Mucosa of stomach (tissue), 1 donor: ENCODE results near the gene GALNT17.

Experiments used
- H3K27me3 ChIP-seq: one replicate; pipeline ENCODE4 v1.7.0; 2013; ENCODE audit warnings: mild to moderate bottlenecking, low read length; ENCODE audit not compliant: control insufficient read depth, insufficient read depth
- H3K36me3 ChIP-seq: one replicate; pipeline ENCODE4 v1.7.0; 2013; ENCODE audit warnings: low read length; ENCODE audit not compliant: control insufficient read depth, insufficient read depth
- H3K4me1 ChIP-seq: one replicate; pipeline ENCODE4 v1.7.0; 2013; ENCODE audit warnings: mild to moderate bottlenecking, low read length; ENCODE audit not compliant: control insufficient read depth, insufficient read depth
- H3K4me3 ChIP-seq: one replicate; pipeline ENCODE4 v1.7.0; 2013; ENCODE audit warnings: low read length
- H3K9ac ChIP-seq: one replicate; pipeline ENCODE4 v1.7.0; 2013; ENCODE audit warnings: mild to moderate bottlenecking, low read length, moderate library complexity
- H3K9me3 ChIP-seq: one replicate; pipeline ENCODE4 v1.7.0; 2013; ENCODE audit warnings: mild to moderate bottlenecking, low read length, moderate library complexity; ENCODE audit not compliant: control insufficient read depth
- donor health status: Pancreatic carcinoma.

The GALNT17 gene

GRCh38 chr7:71350680-71351079 lies 218.7 kb downstream of the GALNT17 start:
- H3K9ac ChIP-seq: no peak overlapping the region
- H3K9me3 ChIP-seq: no peaks in the 10 kb centered on the region
- H3K36me3 ChIP-seq: no peaks in the 10 kb centered on the region
- H3K4me3 ChIP-seq: no peak overlapping the region
- H3K4me1 ChIP-seq: no peaks in the 10 kb centered on the region
- H3K27me3 ChIP-seq: no peaks in the 10 kb centered on the region

- Histone ChIP-seq H3K4me1 (no peaks in the 10 kb centered on the region), H3K36me3 (no peaks in the 10 kb centered on the region), H3K9ac (no peak overlapping the region), H3K4me3 (no peak overlapping the region), H3K27me3 (no peaks in the 10 kb centered on the region), H3K9me3 (no peaks in the 10 kb centered on the region)
These were observed 222.8 kb downstream of the GALNT17 start for GRCh38 chr7:71354716-71355115.

GRCh38 chr7:71361451-71362032 lies 229.6 kb downstream of the GALNT17 start:
- H3K9ac ChIP-seq: no peak overlapping the region
- no peak overlapping the region for H3K4me3 ChIP-seq
- no peaks in the 10 kb centered on the region for H3K9me3 ChIP-seq
- no peaks in the 10 kb centered on the region for H3K36me3 ChIP-seq
- H3K27me3 ChIP-seq: no peaks in the 10 kb centered on the region
- no peaks in the 10 kb centered on the region for H3K4me1 ChIP-seq

- Histone ChIP-seq H3K36me3 (no peaks in the 10 kb centered on the region), H3K4me1 (no peaks in the 10 kb centered on the region), H3K4me3 (no peak overlapping the region), H3K27me3 (no peaks in the 10 kb centered on the region), H3K9me3 (no peaks in the 10 kb centered on the region), H3K9ac (no peak overlapping the region)
These were observed 230.3 kb downstream of the GALNT17 start for GRCh38 chr7:71362240-71362639.

GRCh38 chr7:71363223-71363622 lies 231.3 kb downstream of the GALNT17 start:
- H3K9me3 ChIP-seq: no peaks in the 10 kb centered on the region
- no peaks in the 10 kb centered on the region for H3K4me1 ChIP-seq
- H3K27me3 ChIP-seq: no peaks in the 10 kb centered on the region
- no peaks in the 10 kb centered on the region for H3K36me3 ChIP-seq
- H3K9ac ChIP-seq: no peak overlapping the region
- H3K4me3 ChIP-seq: no peak overlapping the region

GRCh38 chr7:71363627-71364026 lies 231.7 kb downstream of the GALNT17 start:
- no peak overlapping the region for H3K4me3 ChIP-seq
- H3K27me3 ChIP-seq: no peaks in the 10 kb centered on the region
- no peaks in the 10 kb centered on the region for H3K36me3 ChIP-seq
- no peak overlapping the region for H3K9ac ChIP-seq
- H3K9me3 ChIP-seq: no peaks in the 10 kb centered on the region
- no peaks in the 10 kb centered on the region for H3K4me1 ChIP-seq

- Histone ChIP-seq H3K4me1 (no peaks in the 10 kb centered on the region), H3K36me3 (no peaks in the 10 kb centered on the region), H3K27me3 (no peaks in the 10 kb centered on the region), H3K9ac (no peak overlapping the region), H3K4me3 (no peak overlapping the region), H3K9me3 (no peaks in the 10 kb centered on the region)
These were observed 232.6 kb downstream of the GALNT17 start for GRCh38 chr7:71364551-71364950.

- no peaks in the 10 kb centered on the region for H3K4me1 ChIP-seq
- no peaks in the 10 kb centered on the region for H3K27me3 ChIP-seq
- no peaks in the 10 kb centered on the region for H3K9me3 ChIP-seq
- H3K4me3 ChIP-seq: no peak overlapping the region
- no peaks in the 10 kb centered on the region for H3K36me3 ChIP-seq
- no peak overlapping the region for H3K9ac ChIP-seq
These were observed 241.0 kb downstream of the GALNT17 start for GRCh38 chr7:71372991-71373390.

GRCh38 chr7:71377062-71377461 lies 245.1 kb downstream of the GALNT17 start:
- Histone ChIP-seq H3K4me3 (no peak overlapping the region), H3K9me3 (no peaks in the 10 kb centered on the region), H3K27me3 (no peaks in the 10 kb centered on the region), H3K9ac (no peak overlapping the region), H3K4me1 (no peaks in the 10 kb centered on the region), H3K36me3 (no peaks in the 10 kb centered on the region)

GRCh38 chr7:71377469-71377868 lies 245.5 kb downstream of the GALNT17 start:
- H3K36me3 ChIP-seq: no peaks in the 10 kb centered on the region
- H3K9me3 ChIP-seq: no peaks in the 10 kb centered on the region
- H3K4me3 ChIP-seq: no peak overlapping the region
- no peak overlapping the region for H3K9ac ChIP-seq
- no peaks in the 10 kb centered on the region for H3K4me1 ChIP-seq
- no peaks in the 10 kb centered on the region for H3K27me3 ChIP-seq

- Histone ChIP-seq H3K4me1 (no peaks in the 10 kb centered on the region), H3K4me3 (no peak overlapping the region), H3K36me3 (no peaks in the 10 kb centered on the region), H3K27me3 (no peaks in the 10 kb centered on the region), H3K9me3 (no peaks in the 10 kb centered on the region), H3K9ac (no peak overlapping the region)
These were observed 252.2 kb downstream of the GALNT17 start for GRCh38 chr7:71384094-71384493.

GRCh38 chr7:71385330-71385729 lies 253.4 kb downstream of the GALNT17 start:
- H3K9me3 ChIP-seq: no peaks in the 10 kb centered on the region
- H3K9ac ChIP-seq: no peak overlapping the region
- no peak overlapping the region for H3K4me3 ChIP-seq
- no peaks in the 10 kb centered on the region for H3K27me3 ChIP-seq
- no peaks in the 10 kb centered on the region for H3K4me1 ChIP-seq
- no peaks in the 10 kb centered on the region for H3K36me3 ChIP-seq

- no peaks in the 10 kb centered on the region for H3K36me3 ChIP-seq
- H3K9ac ChIP-seq: no peak overlapping the region
- H3K4me3 ChIP-seq: no peak overlapping the region
- H3K4me1 ChIP-seq: no peaks in the 10 kb centered on the region
- H3K9me3 ChIP-seq: peaks cover 3% of the 10 kb centered on the region
- H3K27me3 ChIP-seq: no peaks in the 10 kb centered on the region
These were observed 254.3 kb downstream of the GALNT17 start for GRCh38 chr7:71386152-71386785.
